Tibial nerve (tissue), 4 donors: ENCODE results near the gene PDZD4. TPM values are rescaled to one million over a fixed set of nuclear protein-coding genes. Genes with fewer than 3 reads are reported as not detected.
A peak's percentile ranks its signal among the peaks of the same experiment; 100 is the strongest.

Source experiments
- DNase-seq, 2 donors: peaks; one replicate each; pipeline ENCODE4 v3.0.0-alpha.2; 2019; ENCODE audit warnings: low spot score in 2 of 2
- H3K27ac ChIP-seq, 4 donors: fragments of 200-600 bp; sonication (generic) in 3 of 4; one replicate each; pipeline ENCODE4 v1.5.1; 2017 to 2019; ENCODE audit warnings: mild to moderate bottlenecking in 1 of 4
- H3K27me3 ChIP-seq, 2 donors: fragments of 200-600 bp; sonication (generic) in 1 of 2; one replicate each; pipeline versions ENCODE4 v1.5.1 to v1.6.0; 2017 to 2019
- H3K36me3 ChIP-seq, 3 donors: fragments of 200-600 bp; sonication (generic); one replicate each; pipeline ENCODE4 v1.5.1; 2018 to 2019
- H3K4me1 ChIP-seq, 4 donors: fragments of 200-600 bp; sonication (generic) in 3 of 4; one replicate each; pipeline ENCODE4 v1.5.1; 2017 to 2019
- H3K4me3 ChIP-seq, 4 donors: fragments of 200-600 bp; sonication (generic) in 3 of 4; one replicate each; pipeline ENCODE4 v1.5.1; 2017 to 2019; ENCODE audit warnings: mild to moderate bottlenecking in 1 of 4, moderate library complexity in 1 of 4
- H3K9me3 ChIP-seq, 4 donors: fragments of 200-600 bp; sonication (generic) in 3 of 4; one replicate each; pipeline ENCODE4 v1.5.1; 2017 to 2019
- EP300 ChIP-seq, 2 donors: sonication (generic); formaldehyde crosslinking; IDR thresholded peaks; one replicate each; pipeline ENCODE4 v1.6.1; 2017; ENCODE audit warnings: antibody characterized with exemption in 2 of 2, mild to moderate bottlenecking in 1 of 2
- POLR2A ChIP-seq, 2 donors: fragments of 450-650 bp; IDR thresholded peaks; one replicate each; pipeline ENCODE4 v1.6.1; 2017; ENCODE audit warnings: antibody characterized with exemption in 2 of 2, mild to moderate bottlenecking in 2 of 2, moderate library complexity in 2 of 2
- WGBS, 2 donors: methylation state at CpG; one replicate each; pipeline ENCODE4 v1.1.5; 2018; 5-methylcytosine and 5-hydroxymethylcytosine counted together
- total RNA-seq, 4 donors: library from RNA; depleted of rRNA; stranded (reverse); fragments of >200 nt; gene quantifications; one replicate each; pipeline ENCODE4 v1.1.0, GENCODE V29; 2016
- TF ChIP-seq, protein P1 (sequence below), 5 experiments: fragments of 200-600 bp in 3 of 5; fragments of 450-650 bp in 2 of 5; sonication (generic) in 3 of 5; IDR thresholded peaks; one replicate each; pipeline ENCODE4 v1.5.1; 2016 to 2019; ENCODE audit warnings: antibody characterized with exemption in 5 of 5, mild to moderate bottlenecking in 3 of 5, moderate library complexity in 2 of 5

The PDZD4 gene
- total RNA-seq, 4 donors from 2014 or later, result 19.9 to 24.6 (median 21.2) TPM

DNA sequence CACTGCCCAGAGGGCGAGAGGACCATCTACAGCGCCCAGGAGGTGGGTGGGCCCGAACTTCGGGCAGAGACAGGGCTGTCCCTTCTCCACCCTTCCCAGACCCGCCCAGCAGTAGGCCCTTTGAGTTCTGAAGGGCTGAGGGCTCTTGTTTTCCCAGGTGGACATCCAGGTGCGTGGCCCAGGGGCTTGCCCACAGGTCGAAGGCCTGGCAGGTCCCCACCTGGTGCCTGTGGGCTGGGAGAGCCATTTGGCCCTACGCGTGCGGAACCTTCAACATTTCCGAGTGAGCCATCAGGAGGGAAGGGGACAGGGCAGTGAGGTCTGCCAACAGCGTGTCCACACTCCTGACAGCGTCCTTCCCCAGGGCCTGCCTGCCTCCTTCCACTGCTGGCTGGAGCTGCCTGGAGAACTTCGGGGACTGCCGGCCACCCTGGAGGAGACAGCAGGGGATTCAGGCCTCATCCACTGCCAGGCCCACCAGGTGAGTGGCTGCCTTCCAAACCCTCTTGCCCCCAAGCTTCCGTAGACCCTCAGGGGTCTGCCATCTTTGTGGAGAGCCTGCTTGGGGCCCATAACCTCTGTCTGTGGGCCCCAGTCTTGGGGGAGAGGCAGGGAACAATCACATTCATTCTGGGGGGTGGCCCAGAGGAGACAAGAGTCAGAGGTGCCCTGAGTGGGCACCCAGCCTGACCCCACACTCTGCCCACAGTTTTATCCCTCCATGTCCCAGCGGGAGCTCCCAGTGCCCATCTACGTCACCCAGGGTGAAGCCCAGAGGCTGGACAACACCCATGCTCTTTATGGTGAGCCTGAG is 59.5 kb downstream of the PDZD4 start:
- Histone ChIP-seq H3K27ac (peak overlapping the region in 2 of 4 donors; percentile 72 to 82), H3K27me3 (no peaks in the 10 kb centered on the region), H3K36me3 (peaks cover 0 to 20% (median 0%) of the 10 kb centered on the region in 3 donors), H3K4me1 (peaks cover 0 to 23% (median 3%) of the 10 kb centered on the region in 4 donors), H3K9me3 (no peaks in the 10 kb centered on the region), H3K4me3 (no peak overlapping the region)
- WGBS, 2 donors, result 17 to 80% methylated on average over 1 of the region's 18 CpGs
- TF ChIP-seq POLR2A (IDR thresholded peaks at IDR 0.05) (no peak), EP300 (IDR thresholded peaks at IDR 0.05) (peak in 1 of 2 donors; percentile 31)
- no peak for DNase-seq

DNA sequence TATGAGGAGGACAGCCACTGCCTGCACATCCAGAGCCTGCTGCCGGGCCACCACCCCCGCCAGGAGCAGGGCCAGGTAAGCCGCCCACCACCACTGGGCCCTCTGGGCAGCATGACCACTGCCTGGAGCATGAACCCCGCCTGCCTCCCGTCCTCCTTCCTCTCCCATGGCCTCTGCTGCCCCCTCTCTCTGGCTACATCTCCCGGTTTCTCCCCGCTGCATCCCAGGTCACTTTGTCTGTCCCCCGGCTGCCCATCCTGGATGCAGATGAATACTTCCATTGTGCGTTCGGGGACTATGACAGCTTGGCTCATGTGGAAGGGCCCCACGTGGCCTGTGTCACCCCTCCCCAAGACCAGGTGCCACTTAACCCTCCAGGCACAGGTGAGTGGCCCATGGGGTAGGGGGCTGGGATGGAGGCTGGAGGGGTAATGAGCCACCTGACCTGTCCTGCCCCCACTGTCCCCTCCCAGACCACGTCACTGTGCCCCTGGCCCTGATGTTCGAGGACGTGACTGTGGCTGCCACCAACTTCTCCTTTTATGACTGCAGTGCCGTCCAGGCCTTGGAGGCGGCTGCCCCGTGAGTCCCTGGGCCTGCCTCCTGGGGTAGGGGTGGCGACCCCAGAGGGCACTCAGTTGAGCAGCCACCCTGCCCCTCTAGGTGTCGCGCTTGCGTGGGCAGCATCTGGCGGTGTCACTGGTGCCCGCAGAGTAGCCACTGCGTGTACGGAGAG is 60.3 kb downstream of the PDZD4 start:
- Histone ChIP-seq H3K9me3 (no peaks in the 10 kb centered on the region), H3K27ac (peak overlapping the region in 2 of 4 donors; percentile 78 to 82), H3K4me3 (no peak overlapping the region), H3K36me3 (peaks cover 0 to 12% (median 0%) of the 10 kb centered on the region in 3 donors), H3K27me3 (no peaks in the 10 kb centered on the region), H3K4me1 (peaks cover 0 to 25% (median 3%) of the 10 kb centered on the region in 4 donors)
- 45 to 74% methylated on average over 7 to 23 of the region's 25 CpGs for WGBS, 2 donors
- DNase-seq, result no peak
- no peak for TF ChIP-seq POLR2A (IDR thresholded peaks at IDR 0.05)
- TF ChIP-seq, protein P1, sequence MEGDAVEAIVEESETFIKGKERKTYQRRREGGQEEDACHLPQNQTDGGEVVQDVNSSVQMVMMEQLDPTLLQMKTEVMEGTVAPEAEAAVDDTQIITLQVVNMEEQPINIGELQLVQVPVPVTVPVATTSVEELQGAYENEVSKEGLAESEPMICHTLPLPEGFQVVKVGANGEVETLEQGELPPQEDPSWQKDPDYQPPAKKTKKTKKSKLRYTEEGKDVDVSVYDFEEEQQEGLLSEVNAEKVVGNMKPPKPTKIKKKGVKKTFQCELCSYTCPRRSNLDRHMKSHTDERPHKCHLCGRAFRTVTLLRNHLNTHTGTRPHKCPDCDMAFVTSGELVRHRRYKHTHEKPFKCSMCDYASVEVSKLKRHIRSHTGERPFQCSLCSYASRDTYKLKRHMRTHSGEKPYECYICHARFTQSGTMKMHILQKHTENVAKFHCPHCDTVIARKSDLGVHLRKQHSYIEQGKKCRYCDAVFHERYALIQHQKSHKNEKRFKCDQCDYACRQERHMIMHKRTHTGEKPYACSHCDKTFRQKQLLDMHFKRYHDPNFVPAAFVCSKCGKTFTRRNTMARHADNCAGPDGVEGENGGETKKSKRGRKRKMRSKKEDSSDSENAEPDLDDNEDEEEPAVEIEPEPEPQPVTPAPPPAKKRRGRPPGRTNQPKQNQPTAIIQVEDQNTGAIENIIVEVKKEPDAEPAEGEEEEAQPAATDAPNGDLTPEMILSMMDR (IDR thresholded peaks at IDR 0.05), result no peak
- no peak for TF ChIP-seq EP300 (IDR thresholded peaks at IDR 0.05)

DNA sequence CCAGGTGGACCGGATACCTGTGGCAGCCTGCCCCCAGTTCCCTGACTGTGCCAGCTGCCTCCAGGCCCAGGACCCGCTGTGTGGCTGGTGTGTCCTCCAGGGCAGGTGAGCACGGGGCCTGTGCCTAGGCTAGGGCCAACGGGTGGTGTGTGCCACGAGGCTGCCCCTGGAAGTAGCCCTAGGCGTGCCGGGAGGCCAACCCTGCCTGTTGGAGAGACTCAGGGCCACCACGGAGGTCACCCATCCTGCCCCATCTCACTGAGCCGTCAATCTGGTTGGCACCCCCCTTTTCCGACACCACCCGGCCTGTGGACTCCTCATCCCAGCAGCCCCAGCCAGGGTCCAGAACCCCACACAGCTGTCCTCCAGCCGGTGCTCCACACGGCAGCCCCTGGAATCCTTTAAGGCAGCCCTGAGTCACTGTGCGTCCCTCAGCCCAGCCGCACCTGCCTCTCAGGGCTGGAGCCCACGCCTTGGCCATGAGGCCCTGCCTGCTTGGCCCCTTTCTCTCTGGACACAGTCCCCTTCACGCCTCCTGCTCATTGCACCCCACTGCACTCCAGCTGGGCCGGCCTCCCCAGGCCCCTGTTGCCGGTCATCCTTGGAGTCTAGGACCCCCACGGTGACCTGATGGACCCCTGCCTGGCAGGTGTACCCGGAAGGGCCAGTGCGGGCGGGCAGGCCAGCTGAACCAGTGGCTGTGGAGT is 61.0 kb downstream of the PDZD4 start:
- Histone ChIP-seq H3K36me3 (peaks cover 0 to 5% (median 0%) of the 10 kb centered on the region in 3 donors), H3K9me3 (no peaks in the 10 kb centered on the region), H3K4me1 (peaks cover 0 to 32% (median 3%) of the 10 kb centered on the region in 4 donors), H3K27ac (peak overlapping the region in 2 of 4 donors; percentile 78 to 82), H3K4me3 (no peak overlapping the region), H3K27me3 (no peaks in the 10 kb centered on the region)
- no peak for DNase-seq
- 69 to 90% methylated on average over 2 to 16 of the region's 23 CpGs for WGBS, 2 donors
- TF ChIP-seq, protein P1 (IDR thresholded peaks at IDR 0.05), result no peak
- TF ChIP-seq EP300 (IDR thresholded peaks at IDR 0.05), result no peak

DNA sequence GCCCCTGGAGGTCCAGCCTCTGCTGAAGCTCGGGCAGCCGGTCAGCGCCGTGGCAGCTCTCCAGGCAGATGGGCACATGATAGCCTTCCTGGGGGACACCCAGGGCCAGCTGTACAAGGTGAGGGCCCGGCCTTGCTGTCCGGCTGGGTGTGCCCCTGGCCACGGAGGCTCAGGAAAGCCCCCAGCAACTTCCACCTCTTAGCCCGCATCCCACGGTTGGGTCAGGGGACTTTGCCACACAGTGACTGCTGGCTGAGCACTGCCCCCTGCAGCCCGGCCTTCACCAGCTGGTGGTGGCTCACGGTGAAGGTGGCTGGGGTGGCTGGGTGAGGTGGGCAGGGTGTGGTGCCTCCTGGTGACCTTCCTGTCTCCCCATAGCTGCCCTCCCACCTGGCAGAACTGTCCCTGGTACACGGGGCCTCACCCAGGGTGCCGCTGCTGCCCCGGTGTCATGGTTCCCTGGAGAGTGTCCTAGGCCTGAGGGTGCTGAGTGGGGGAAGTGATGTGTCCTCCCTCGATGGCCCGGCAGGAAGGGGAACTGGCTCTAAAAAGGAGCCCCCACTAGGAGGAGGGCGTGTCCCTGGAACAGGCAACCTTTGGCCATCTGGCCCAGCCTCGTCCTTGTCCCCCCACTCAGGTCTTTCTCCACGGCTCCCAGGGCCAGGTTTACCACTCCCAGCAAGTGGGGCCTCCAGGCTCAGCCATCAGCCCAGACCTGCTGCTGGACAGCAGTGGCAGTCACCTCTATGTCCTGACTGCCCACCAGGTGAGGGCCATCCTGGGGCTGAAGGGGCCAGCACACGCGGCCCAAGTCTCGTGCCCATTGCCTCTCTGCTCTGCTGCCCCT is 61.8 kb downstream of the PDZD4 start:
- TF ChIP-seq, protein P1 (IDR thresholded peaks at IDR 0.05), result peak in 1 of 5 experiments; percentile 10
- TF ChIP-seq POLR2A (IDR thresholded peaks at IDR 0.05), result no peak
- Histone ChIP-seq H3K4me3 (peak overlapping the region in 1 of 4 donors; percentile 48), H3K4me1 (peaks cover 0 to 35% (median 3%) of the 10 kb centered on the region in 4 donors), H3K27me3 (no peaks in the 10 kb centered on the region), H3K36me3 (no peaks in the 10 kb centered on the region), H3K9me3 (no peaks in the 10 kb centered on the region), H3K27ac (peak overlapping the region in 2 of 4 donors; percentile 78 to 82)
- WGBS, 2 donors, result 55 to 76% methylated on average over 4 to 13 of the region's 22 CpGs
- no peak for DNase-seq

DNA sequence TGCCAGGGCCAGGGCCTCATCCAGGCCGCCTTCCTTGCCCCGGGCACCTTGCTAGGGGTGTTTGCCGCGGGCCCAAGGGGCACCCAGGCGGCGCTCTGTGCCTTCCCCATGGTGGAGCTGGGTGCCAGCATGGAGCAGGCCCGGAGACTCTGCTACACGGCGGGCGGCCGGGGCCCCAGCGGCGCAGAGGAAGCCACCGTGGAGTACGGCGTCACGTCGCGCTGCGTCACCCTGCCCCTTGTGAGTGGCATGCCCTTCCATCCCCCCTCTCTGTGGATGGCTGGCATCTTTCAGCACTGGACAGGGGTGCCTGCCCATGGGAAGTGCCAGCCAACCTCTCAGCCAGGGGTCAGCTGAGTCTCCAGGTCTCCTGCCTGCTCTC is 62.7 kb downstream of the PDZD4 start:
- Histone ChIP-seq H3K4me1 (peaks cover 0 to 35% (median 3%) of the 10 kb centered on the region in 4 donors), H3K9me3 (no peaks in the 10 kb centered on the region), H3K36me3 (no peaks in the 10 kb centered on the region), H3K27ac (peak overlapping the region in 2 of 4 donors; percentile 78 to 82), H3K4me3 (peak overlapping the region in 1 of 4 donors; percentile 48), H3K27me3 (no peaks in the 10 kb centered on the region)
- WGBS, 2 donors, result 57 to 81% methylated on average over 8 to 18 of the region's 20 CpGs
- DNase-seq, result no peak
- TF ChIP-seq, protein P1 (IDR thresholded peaks at IDR 0.05), result no peak
- TF ChIP-seq EP300 (IDR thresholded peaks at IDR 0.05) (no peak), POLR2A (IDR thresholded peaks at IDR 0.05) (no peak)
